Activated CD4-positive, alpha-beta T cell treated with anti-CD3 and anti-CD28 coated beads, Interleukin-2, amount 50 U/mL, for 24 hours (primary cell): ENCODE data around the gene GALR2.

ENCODE experiments used
- DNase-seq, 2 donors: peaks; one replicate each; pipeline ENCODE4 v3.0.0-alpha.2; 2020; ENCODE audit warnings: low read depth in 1 of 2, low spot score in 1 of 2

The GALR2 gene

DNA sequence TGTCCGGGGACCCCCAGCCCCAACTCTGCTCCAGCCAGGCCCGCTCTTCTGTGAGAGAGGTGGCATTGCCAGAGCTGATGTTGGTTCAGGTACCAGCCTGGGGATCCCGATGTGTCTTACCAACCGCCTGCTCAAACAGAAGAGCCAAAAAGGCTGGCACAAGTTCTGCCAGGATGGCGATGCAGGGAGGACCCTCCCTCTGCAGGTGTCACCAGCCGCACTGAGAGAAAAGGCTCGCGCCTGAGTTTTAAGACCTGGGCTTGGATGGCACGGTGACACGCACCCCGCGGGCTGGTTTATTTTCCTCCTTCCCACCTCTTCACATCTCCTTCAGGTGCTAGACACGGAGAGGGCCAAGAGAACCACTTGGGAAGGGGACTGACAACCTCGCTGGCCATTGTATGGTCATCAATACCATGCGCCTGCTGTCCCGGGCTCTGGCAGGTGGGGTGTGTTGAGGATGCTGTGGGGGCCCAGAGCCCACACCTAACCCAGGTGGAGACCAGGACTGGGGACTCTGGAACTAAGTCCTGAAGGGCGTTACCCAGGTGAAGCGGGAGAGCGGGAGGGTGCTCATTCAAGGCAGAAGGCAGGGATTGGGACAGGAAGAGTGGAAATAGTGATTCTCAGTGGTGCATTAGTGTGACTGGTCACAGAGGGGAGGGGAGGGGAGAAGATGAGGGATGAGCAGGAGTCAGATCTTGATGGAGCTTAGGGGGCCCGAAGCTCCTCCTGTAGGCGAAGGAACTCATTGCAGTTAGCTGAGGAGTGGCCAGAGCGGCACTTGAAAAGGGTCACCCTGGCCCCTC is 50.2 kb downstream of the GALR2 start:
- DNase-seq, result no peak

DNA sequence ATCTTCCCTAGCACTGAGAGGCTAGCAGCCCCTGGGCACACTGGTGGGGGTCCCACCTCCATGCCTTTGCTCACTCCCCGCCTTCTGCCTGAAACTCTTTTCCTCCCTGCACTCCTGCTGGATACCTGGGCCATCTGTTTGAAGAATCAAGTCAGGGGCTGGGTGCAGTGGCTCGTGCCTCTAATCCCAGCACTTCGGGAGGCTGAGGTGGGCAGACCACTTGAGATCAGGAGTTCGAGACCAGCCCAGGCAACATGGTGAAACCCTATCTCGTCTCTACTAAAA is 50.8 kb downstream of the GALR2 start:
- no peak for DNase-seq

DNA sequence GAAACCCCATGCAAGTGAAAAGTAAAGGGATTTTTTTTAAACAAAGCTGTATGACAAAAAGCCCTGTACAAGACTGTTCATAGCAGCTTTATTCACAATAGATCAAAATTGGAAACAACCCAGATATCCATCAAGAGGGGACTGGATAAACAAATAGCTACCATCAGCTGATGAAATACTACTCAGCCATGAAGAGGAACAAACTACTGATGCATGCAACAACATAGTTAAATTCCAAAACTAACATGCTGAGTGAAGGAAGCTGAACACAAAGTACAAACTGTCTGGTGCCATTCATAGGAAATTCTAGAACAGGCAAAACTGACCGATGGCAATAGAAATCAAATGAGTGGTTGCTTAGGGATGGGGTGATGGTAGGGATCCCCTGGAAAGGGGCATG is 51.3 kb downstream of the GALR2 start:
- no peak for DNase-seq
